Endodermal cell (in vitro differentiated cells): ENCODE data around the gene PCTP. TPM values are rescaled to one million over a fixed set of nuclear protein-coding genes. Genes with fewer than 3 reads are reported as not detected.

Experiments used
- DNase-seq: peaks from one replicate; pipeline ENCODE4 v3.0.0-alpha.2; 2017
- H3K27ac ChIP-seq: 2 replicates; pipeline ENCODE4 v1.5.1; 2013; ENCODE audit warnings: mild to moderate bottlenecking, low read depth, low read length, moderate library complexity
- H3K27me3 ChIP-seq: 2 replicates; pipeline ENCODE4 v1.6.1; 2013; ENCODE audit warnings: mild to moderate bottlenecking, low read length, moderate library complexity; ENCODE audit not compliant: insufficient read depth, control insufficient read depth, poor library complexity, severe bottlenecking
- H3K36me3 ChIP-seq: 2 replicates; pipeline ENCODE4 v1.7.0; 2013; ENCODE audit warnings: mild to moderate bottlenecking, low read length, moderate library complexity; ENCODE audit not compliant: control insufficient read depth, insufficient read depth
- H3K4me1 ChIP-seq: one replicate; pipeline ENCODE4 v1.7.0; 2013; ENCODE audit warnings: low read length; ENCODE audit not compliant: control insufficient read depth, insufficient read depth
- H3K4me3 ChIP-seq: 2 replicates; pipeline ENCODE4 v1.5.1; 2013; ENCODE audit warnings: mild to moderate bottlenecking, low read length, moderate library complexity
- H3K9ac ChIP-seq: 2 replicates; pipeline ENCODE4 v1.6.1; 2013; ENCODE audit warnings: mild to moderate bottlenecking, low read length, moderate library complexity; ENCODE audit not compliant: poor library complexity, severe bottlenecking; ENCODE audit errors: extremely low read depth
- H3K9me3 ChIP-seq: 2 replicates; pipeline ENCODE4 v1.6.1; 2013; ENCODE audit warnings: mild to moderate bottlenecking, low read length, moderate library complexity; ENCODE audit not compliant: control insufficient read depth
- H3K27ac Mint-ChIP-seq: 2 replicates; pipeline ENCODE4 v1.8.0; 2020; ENCODE audit warnings: mixed read lengths
- H3K27me3 Mint-ChIP-seq: 2 replicates; pipeline ENCODE4 v1.8.0; 2021; ENCODE audit warnings: mild to moderate bottlenecking, mixed read lengths; ENCODE audit not compliant: insufficient read depth
- H3K36me3 Mint-ChIP-seq: 2 replicates; pipeline ENCODE4 v1.8.0; 2020; ENCODE audit warnings: low read depth, mixed read lengths
- H3K4me1 Mint-ChIP-seq: 2 replicates; pipeline ENCODE4 v1.8.0; 2020; ENCODE audit warnings: mixed read lengths
- H3K4me3 Mint-ChIP-seq: 2 replicates; pipeline ENCODE4 v1.8.0; 2020; ENCODE audit warnings: mild to moderate bottlenecking, moderate library complexity, mixed read lengths
- H3K9me3 Mint-ChIP-seq: 2 replicates; pipeline ENCODE4 v1.8.0; 2020; ENCODE audit warnings: mild to moderate bottlenecking, mixed read lengths
- CTCF ChIP-seq: fragments of 200-600 bp; sonication (generic); conservative IDR thresholded peaks from 2 replicates; pipeline ENCODE4 v1.5.0; 2021; ENCODE audit warnings: antibody characterized with exemption, mild to moderate bottlenecking
- WGBS, 2 experiments: methylation state at CpG; one replicate each; pipeline versions ENCODE4 v1.1.5 to v1.1.7; 2013; ENCODE audit warnings: missing lambda C conversion rate in 2 of 2, mixed read lengths in 1 of 2; ENCODE audit not compliant: insufficient coverage in 1 of 2, insufficient read length in 1 of 2; 5-methylcytosine and 5-hydroxymethylcytosine counted together
- total RNA-seq, 2 donors: library from RNA; stranded (reverse); fragmentation: NEBNext Ultra II Directional in 1 of 2; extraction: Animal tissue kit (Norgen Biotek cat#: 25700) in 1 of 2; gene quantifications; 2 replicates in 1 of 2; 3 replicates in 1 of 2; pipeline ENCODE4 v1.2.1, GENCODE V29; 2021

PCTP gene
- total RNA-seq, 2 donors from 2014 or later: 29.0 to 47.2 TPM

GRCh38 chr17:55749985-55750384 is 866 bp upstream of the PCTP start:
- no peak overlapping the region for H3K27ac ChIP-seq
- Mint-ChIP-seq H3K27me3 (peaks cover 1% of the 10 kb centered on the region), H3K27ac (no peak overlapping the region), H3K4me1 (peaks cover 14% of the 10 kb centered on the region), H3K4me3 (no peak overlapping the region), H3K9me3 (no peaks in the 10 kb centered on the region), H3K36me3 (peaks cover 12% of the 10 kb centered on the region)
- H3K27me3 ChIP-seq: no peaks in the 10 kb centered on the region
- H3K36me3 ChIP-seq: peaks cover 16% of the 10 kb centered on the region
- H3K4me1 ChIP-seq: no peaks in the 10 kb centered on the region
- no peak for DNase-seq
- H3K4me3 ChIP-seq: no peak overlapping the region
- no peaks in the 10 kb centered on the region for H3K9me3 ChIP-seq
- 91 to 100% methylated on average over 3 to 4 of the region's 4 CpGs for WGBS, 2 experiments
- TF ChIP-seq CTCF: no peak
- H3K9ac ChIP-seq: no peak overlapping the region

GRCh38 chr17:55751720-55752250 is 934 bp downstream of the PCTP start:
- H3K9ac ChIP-seq: peak overlapping the region; percentile 41
- Mint-ChIP-seq H3K27ac (peak overlapping the region; percentile 89), H3K27me3 (peaks cover 1% of the 10 kb centered on the region), H3K4me3 (peak overlapping the region; percentile 84), H3K36me3 (peaks cover 18% of the 10 kb centered on the region), H3K4me1 (peaks cover 14% of the 10 kb centered on the region), H3K9me3 (no peaks in the 10 kb centered on the region)
- no peak for TF ChIP-seq CTCF
- peak overlapping the region; percentile 97 for H3K4me3 ChIP-seq
- H3K27me3 ChIP-seq: no peaks in the 10 kb centered on the region
- no peaks in the 10 kb centered on the region for H3K4me1 ChIP-seq
- H3K27ac ChIP-seq: no peak overlapping the region
- H3K9me3 ChIP-seq: no peaks in the 10 kb centered on the region
- peak; percentile 50 for DNase-seq
- WGBS, 2 experiments: 58 to 64% methylated on average over 3 to 4 of the region's 4 CpGs
- peaks cover 26% of the 10 kb centered on the region for H3K36me3 ChIP-seq

GRCh38 chr17:55756689-55757088 is 5.8 kb downstream of the PCTP start:
- Mint-ChIP-seq H3K4me1 (peaks cover 11% of the 10 kb centered on the region), H3K9me3 (no peaks in the 10 kb centered on the region), H3K27ac (no peak overlapping the region), H3K27me3 (no peaks in the 10 kb centered on the region), H3K36me3 (peaks cover 18% of the 10 kb centered on the region), H3K4me3 (no peak overlapping the region)
- WGBS, 2 experiments: 92% methylated on average over 2 of the region's 2 CpGs; no CpG with 5 or more reads in 1 of the 2 experiments
- H3K27ac ChIP-seq: no peak overlapping the region
- no peak for TF ChIP-seq CTCF
- no peak overlapping the region for H3K9ac ChIP-seq
- H3K9me3 ChIP-seq: no peaks in the 10 kb centered on the region
- no peak overlapping the region for H3K4me3 ChIP-seq
- H3K27me3 ChIP-seq: no peaks in the 10 kb centered on the region
- no peaks in the 10 kb centered on the region for H3K4me1 ChIP-seq
- peaks cover 26% of the 10 kb centered on the region for H3K36me3 ChIP-seq
- no peak for DNase-seq
